ENCODE data around the gene HELZ. TPM values are rescaled to one million over a fixed set of nuclear protein-coding genes. Genes with fewer than 3 reads are reported as not detected.
"Not testable (repeated sequence)": the region's sequence is repeated elsewhere in the genome, so short reads cannot be mapped to it uniquely, and the experiment has no call there.

HELZ gene
- total RNA-seq, 2 donors from 2014 or later, result 106 to 110 TPM

DNA sequence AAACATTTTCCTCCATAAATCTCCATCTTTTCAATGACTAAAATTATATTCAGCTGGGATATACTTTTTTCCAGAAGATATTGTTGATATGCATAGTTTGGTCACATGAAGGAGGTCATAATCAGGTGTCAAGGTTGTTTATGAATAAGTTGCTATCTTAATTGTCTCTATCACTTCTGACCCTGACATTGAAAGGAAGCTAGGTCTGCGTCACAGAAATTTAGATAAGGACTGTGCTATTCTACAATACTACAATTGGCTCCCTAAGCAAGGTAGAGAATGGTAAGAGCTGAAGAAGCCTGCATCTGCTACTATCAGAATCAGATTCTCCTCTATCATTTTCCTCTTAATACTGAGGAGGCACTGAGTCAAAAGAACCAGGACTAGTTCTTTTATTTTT lies 133.2 kb downstream of the HELZ start:
- DNase-seq (ENCODE audit: low spot score) (no peak), ATAC-seq (no peak)
- peaks cover 24 to 26% of the 10 kb centered on the region in 2 donors for H3K4me1 Mint-ChIP-seq (ENCODE audit: low read depth in 2 of 2)
- no peak overlapping the region for H3K4me3 Mint-ChIP-seq
- H3K36me3 Mint-ChIP-seq, result peaks cover 59% of the 10 kb centered on the region
- H3K9me3 Mint-ChIP-seq, result peaks cover 6% of the 10 kb centered on the region
- H3K27ac Mint-ChIP-seq, result no peak overlapping the region
- no peaks in the 10 kb centered on the region for H3K27me3 Mint-ChIP-seq

DNA sequence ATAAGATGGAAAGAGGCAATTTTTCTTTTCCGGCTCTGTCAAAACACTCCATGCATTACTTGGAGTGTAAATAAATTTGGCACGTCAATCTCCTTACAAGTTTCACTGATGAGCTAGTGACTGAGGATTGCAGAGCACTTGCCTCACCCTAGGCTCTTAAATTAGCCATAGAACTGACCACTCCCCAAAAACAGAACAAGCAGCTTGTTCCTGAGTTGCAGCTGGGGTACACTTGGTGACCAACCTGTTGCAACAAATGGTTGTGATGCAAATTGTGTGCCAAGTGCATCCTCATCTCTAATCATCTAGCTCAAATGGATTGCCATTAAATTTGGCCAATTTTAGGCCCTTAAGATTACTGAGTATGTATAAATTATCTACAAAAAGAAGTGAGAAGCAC lies 133.7 kb downstream of the HELZ start:
- Mint-ChIP-seq H3K27ac (no peak overlapping the region), H3K36me3 (peaks cover 55% of the 10 kb centered on the region), H3K4me1 (ENCODE audit: low read depth in 2 of 2) (peaks cover 22 to 23% of the 10 kb centered on the region in 2 donors), H3K4me3 (no peak overlapping the region), H3K27me3 (no peaks in the 10 kb centered on the region), H3K9me3 (peaks cover 4% of the 10 kb centered on the region)
- no peak for DNase-seq (ENCODE audit: low spot score)
- no peak for ATAC-seq

DNA sequence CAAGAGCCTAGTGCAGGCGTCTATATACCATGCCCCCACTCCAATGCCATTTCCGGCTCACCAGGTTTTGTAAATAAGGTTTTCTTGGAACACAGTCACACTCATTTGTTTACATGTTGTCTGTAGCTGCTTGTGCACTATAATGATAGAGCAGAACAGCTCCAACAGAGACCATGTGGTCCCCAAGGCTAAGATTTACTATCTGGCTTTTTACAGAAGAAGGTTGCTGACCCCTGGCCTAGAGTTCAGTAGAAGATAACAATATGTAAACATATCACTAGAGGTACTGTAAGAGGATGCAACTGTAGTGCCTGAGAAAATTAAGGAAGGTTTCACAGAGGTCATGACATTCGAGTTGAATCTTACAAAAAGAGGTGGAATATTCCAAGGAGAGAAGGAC lies 134.4 kb downstream of the HELZ start:
- no peak for ATAC-seq
- peaks cover 48% of the 10 kb centered on the region for H3K36me3 Mint-ChIP-seq
- no peak overlapping the region for H3K4me3 Mint-ChIP-seq
- no peak overlapping the region for H3K27ac Mint-ChIP-seq
- H3K4me1 Mint-ChIP-seq (ENCODE audit: low read depth in 2 of 2), result peaks cover 16 to 18% of the 10 kb centered on the region in 2 donors
- H3K27me3 Mint-ChIP-seq, result no peaks in the 10 kb centered on the region
- DNase-seq (ENCODE audit: low spot score), result no peak
- peaks cover 3% of the 10 kb centered on the region for H3K9me3 Mint-ChIP-seq

DNA sequence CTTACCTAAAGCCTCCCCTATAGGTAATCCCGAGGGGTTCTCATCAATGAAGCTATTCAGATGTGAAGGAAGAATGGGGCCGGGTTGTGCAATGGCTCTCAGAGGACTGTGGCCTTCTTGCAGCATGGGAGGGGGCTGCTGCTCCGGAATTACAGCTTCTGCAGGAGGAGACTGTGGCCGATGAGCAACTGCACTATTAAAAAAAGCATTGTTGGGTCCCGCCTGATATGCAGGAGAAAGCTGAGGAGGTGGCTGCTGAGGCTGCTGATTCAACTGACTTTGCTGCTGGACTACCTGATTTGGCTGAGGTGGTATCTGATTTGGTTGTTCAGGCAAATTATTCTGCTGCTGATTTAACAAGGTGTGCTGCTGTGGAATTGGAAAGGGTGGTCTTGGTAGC lies 135.9 kb downstream of the HELZ start:
- DNase-seq (ENCODE audit: low spot score) (no peak), ATAC-seq (no peak)
- Mint-ChIP-seq H3K36me3 (peaks cover 38% of the 10 kb centered on the region), H3K4me1 (ENCODE audit: low read depth in 2 of 2) (peaks cover 16 to 24% of the 10 kb centered on the region in 2 donors), H3K4me3 (no peak overlapping the region), H3K27me3 (no peaks in the 10 kb centered on the region), H3K27ac (no peak overlapping the region), H3K9me3 (no peaks in the 10 kb centered on the region)

DNA sequence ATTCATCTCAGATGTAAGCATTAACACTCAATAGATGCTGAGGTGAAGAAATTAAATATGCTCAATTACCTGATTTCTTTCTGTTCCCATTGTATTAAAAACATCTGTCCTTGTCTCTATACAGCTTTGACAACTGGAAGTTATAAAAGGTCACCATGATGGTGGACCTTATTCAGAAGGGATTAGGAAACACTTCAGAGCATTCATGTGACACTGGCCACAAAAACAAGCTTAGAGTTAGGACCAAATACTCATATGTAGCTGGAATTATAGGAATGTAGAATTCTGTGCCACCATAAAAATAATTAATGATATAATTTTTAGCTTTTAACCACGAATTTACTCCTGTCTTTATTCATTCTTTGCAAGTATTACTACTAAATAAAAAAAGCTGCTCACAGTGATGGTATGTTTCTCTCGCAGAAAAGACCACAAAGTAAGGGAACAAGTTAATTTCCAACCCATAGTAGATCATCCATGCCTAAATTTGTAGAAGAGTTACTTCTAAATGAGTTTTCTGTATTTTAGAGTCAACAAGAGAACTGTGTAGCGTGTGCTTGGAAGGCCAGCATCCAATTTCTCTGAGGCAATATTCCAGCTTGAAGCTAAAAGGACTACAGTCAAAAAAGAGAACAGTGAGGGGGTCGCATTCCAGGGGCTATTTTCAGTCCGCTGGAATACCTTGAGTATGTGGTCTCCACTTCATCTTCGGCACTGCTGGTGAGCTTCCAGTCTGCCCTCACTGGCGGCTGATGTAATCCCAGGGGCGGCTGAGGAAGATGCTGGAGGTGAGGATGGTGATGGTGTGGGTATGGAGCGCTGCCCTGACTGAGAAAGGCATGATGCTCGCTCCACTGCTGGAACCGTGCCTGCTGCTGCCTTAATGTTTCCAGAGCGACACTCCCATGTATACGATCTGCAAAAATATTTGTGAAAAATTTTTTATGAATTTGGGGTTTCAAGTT lies 136.9 kb downstream of the HELZ start:
- no peak for ATAC-seq
- H3K27me3 Mint-ChIP-seq, result no peaks in the 10 kb centered on the region

DNA sequence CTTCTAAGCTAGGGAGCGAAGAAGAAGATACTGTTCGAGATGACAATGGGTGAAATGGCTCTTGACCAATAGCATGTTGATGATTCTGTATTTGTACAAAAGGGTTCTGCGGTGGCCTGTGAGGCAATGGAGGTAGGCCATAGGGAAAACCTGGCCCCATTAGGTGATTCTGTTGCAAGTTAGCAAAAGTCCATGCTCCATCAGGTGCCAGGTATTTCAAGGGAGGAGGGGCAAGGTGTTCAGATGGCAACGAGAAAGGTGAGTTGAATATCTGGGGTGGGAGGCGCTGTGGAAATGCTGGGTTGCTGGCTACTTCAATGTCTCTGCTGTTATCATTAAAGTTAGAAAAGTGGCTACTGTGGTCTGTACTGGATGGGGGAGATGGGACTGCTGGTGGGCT lies 137.8 kb downstream of the HELZ start:
- no peak overlapping the region for H3K4me3 Mint-ChIP-seq

More for the DNA sequence above, 136.9 kb downstream of the HELZ start:
- Mint-ChIP-seq H3K4me3 (no peak overlapping the region), H3K36me3 (peaks cover 36% of the 10 kb centered on the region), H3K27ac (no peak overlapping the region), H3K4me1 (ENCODE audit: low read depth in 2 of 2) (peaks cover 24 to 25% of the 10 kb centered on the region in 2 donors), H3K9me3 (no peaks in the 10 kb centered on the region)
- DNase-seq (ENCODE audit: low spot score), result no peak

DNA sequence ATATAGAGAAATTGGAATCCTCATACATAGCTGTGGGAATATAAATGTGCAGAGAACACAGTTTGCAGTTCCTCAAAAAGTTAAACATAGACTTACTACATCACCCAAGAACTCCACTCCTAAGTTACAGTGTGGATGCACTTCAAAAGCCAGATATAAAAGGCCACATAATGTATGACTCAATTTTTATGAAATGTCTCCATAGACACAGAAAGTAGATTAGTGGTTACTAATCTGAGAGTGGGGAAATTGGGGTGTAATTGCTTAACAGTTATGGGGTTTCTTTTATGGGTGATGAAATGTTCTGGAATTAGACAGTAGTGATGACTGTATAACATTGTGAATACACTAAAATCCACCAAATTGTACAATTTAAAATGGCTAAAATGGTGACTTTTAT lies 139.8 kb downstream of the HELZ start:
- H3K36me3 Mint-ChIP-seq, result peaks cover 26% of the 10 kb centered on the region
- H3K27me3 Mint-ChIP-seq, result no peaks in the 10 kb centered on the region
- ATAC-seq, result peak; percentile 58 to 60
- no peak overlapping the region for H3K4me3 Mint-ChIP-seq
- H3K27ac Mint-ChIP-seq, result peak overlapping the region in 1 of 2 donors; percentile 39
- H3K4me1 Mint-ChIP-seq (ENCODE audit: low read depth in 2 of 2), result peaks cover 40% of the 10 kb centered on the region in 2 donors
- no peaks in the 10 kb centered on the region for H3K9me3 Mint-ChIP-seq
- no peak for DNase-seq (ENCODE audit: low spot score)

More for the DNA sequence above, 137.8 kb downstream of the HELZ start:
- no peak for DNase-seq (ENCODE audit: low spot score)
- Mint-ChIP-seq H3K36me3 (peaks cover 29% of the 10 kb centered on the region), H3K27me3 (no peaks in the 10 kb centered on the region), H3K27ac (no peak overlapping the region), H3K4me1 (ENCODE audit: low read depth in 2 of 2) (peaks cover 24 to 25% of the 10 kb centered on the region in 2 donors), H3K9me3 (no peaks in the 10 kb centered on the region)
- ATAC-seq, result no peak

DNA sequence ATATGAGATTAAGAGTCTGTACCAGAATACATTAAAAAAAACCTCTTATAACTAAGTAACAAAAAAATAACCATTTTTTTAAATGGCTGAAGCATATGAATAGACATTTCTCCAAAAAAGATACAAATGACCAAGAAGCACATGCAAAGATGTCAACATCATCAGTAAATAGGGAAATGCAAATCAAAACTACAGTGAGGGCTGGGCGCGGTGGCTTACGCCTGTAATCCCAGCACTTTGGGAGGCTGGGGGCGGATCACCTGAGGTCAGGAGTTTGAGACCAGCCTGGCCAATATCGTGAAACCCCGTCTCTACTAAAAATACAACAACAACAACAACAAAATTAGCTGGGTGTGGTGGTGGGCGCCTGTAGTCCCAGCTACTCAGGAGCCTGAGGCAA lies 140.4 kb downstream of the HELZ start:
- peak overlapping the region in 1 of 2 donors; percentile 39 for H3K27ac Mint-ChIP-seq
- not testable (repeated sequence) for H3K9me3 Mint-ChIP-seq; ATAC-seq; H3K27me3 Mint-ChIP-seq; H3K4me3 Mint-ChIP-seq; DNase-seq (ENCODE audit: low spot score)
- H3K36me3 Mint-ChIP-seq, result peaks cover 26% of the 10 kb centered on the region
- peaks cover 40 to 42% of the 10 kb centered on the region in 2 donors for H3K4me1 Mint-ChIP-seq (ENCODE audit: low read depth in 2 of 2)

DNA sequence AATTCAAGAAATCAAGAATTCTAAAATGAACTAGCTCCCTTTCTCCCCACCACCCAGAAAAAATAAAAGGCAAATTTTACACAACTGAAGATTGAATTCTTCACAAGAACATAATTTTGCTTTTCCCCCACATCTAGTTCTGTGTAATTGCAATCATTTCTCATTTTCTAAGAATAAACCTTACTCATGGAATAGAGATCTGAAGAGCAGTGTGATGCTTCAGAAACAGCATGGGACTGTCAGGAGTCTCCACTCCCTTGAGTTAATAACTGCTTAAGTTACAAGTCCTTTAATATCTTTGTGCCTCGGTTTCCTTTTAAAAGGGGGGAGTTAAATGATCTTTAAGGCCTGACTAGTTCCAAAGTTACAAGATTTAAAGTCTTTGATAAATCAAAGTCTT lies 147.0 kb downstream of the HELZ start:
- Mint-ChIP-seq H3K4me1 (ENCODE audit: low read depth in 2 of 2) (peaks cover 53 to 57% of the 10 kb centered on the region in 2 donors), H3K27ac (no peak overlapping the region), H3K27me3 (no peaks in the 10 kb centered on the region), H3K36me3 (peaks cover 14% of the 10 kb centered on the region), H3K9me3 (no peaks in the 10 kb centered on the region), H3K4me3 (no peak overlapping the region)
- DNase-seq (ENCODE audit: low spot score) (no peak), ATAC-seq (no peak)

DNA sequence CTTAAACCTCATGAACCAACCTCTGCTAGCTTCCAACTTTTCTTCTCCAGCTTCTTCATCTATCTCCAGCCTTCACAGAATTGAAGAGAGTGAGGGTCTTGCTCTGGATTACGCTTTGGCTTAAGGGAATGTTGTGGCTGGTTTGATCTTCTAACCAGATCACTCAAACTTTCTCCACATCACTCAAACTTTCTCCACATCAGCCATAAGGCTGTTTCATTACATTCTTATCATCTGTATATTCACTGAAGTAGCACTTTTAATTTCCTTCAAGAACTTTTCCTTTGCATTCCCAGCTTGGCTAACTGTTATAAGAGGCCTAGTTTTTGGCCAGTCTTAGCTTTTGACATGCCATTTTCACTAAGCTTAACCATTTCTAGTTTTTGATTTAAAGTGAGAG lies 148.4 kb downstream of the HELZ start:
- Mint-ChIP-seq H3K27ac (no peak overlapping the region), H3K36me3 (peaks cover 20% of the 10 kb centered on the region), H3K4me3 (no peak overlapping the region), H3K27me3 (no peaks in the 10 kb centered on the region), H3K4me1 (ENCODE audit: low read depth in 2 of 2) (peaks cover 48 to 55% of the 10 kb centered on the region in 2 donors), H3K9me3 (no peaks in the 10 kb centered on the region)
- DNase-seq (ENCODE audit: low spot score) (no peak), ATAC-seq (no peak)

DNA sequence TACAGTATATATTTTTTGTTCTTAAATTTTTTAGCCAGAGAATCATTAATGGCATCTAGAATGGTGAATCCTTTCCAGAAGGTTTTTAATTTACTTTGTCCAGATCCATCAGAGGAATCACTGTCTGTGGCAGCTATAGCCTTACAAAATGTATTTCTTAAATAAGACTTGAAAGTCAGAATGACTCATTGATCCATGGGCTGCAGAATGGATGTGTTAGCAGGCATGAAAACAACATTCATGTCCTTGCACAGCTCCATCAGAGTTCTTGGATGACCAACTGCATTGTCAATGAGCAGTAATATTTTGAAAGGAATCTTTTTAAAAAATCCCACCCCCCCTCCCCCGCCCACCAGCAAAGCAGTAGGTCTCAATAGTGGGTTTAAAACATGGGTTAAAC lies 149.2 kb downstream of the HELZ start:
- H3K27me3 Mint-ChIP-seq, result no peaks in the 10 kb centered on the region
- H3K4me1 Mint-ChIP-seq (ENCODE audit: low read depth in 2 of 2), result peaks cover 42 to 50% of the 10 kb centered on the region in 2 donors
- H3K9me3 Mint-ChIP-seq, result no peaks in the 10 kb centered on the region
- ATAC-seq, result no peak
- H3K4me3 Mint-ChIP-seq, result no peak overlapping the region
- H3K27ac Mint-ChIP-seq, result peak overlapping the region in 1 of 2 donors; percentile 64
- peaks cover 20% of the 10 kb centered on the region for H3K36me3 Mint-ChIP-seq
- DNase-seq (ENCODE audit: low spot score), result no peak

DNA sequence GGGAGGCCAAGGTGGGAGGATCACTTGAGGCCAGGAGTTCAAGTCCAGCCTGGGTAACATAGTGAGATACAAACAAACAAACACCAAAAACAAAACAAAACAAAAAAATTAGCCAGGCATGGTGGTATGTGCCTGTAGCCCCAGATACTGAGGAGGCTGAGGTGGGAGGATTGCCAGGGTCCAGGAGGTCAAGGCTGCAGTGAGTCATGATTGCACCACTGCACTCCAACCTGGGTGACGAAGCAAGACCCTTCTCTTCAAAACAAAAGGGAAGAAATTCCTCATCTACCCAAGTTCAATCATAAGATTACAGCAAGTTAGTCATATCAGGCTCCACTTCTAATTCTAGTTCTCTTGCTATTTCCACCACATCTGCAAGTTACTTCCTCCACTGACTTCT lies 149.7 kb downstream of the HELZ start:
- peaks cover 43 to 50% of the 10 kb centered on the region in 2 donors for H3K4me1 Mint-ChIP-seq (ENCODE audit: low read depth in 2 of 2)
- not testable (repeated sequence) for H3K4me3 Mint-ChIP-seq; H3K27me3 Mint-ChIP-seq; H3K9me3 Mint-ChIP-seq; DNase-seq (ENCODE audit: low spot score)
- H3K27ac Mint-ChIP-seq, result peak overlapping the region in 1 of 2 donors; percentile 64
- H3K36me3 Mint-ChIP-seq, result peaks cover 16% of the 10 kb centered on the region
- peak; percentile 36 to 43 for ATAC-seq

DNA sequence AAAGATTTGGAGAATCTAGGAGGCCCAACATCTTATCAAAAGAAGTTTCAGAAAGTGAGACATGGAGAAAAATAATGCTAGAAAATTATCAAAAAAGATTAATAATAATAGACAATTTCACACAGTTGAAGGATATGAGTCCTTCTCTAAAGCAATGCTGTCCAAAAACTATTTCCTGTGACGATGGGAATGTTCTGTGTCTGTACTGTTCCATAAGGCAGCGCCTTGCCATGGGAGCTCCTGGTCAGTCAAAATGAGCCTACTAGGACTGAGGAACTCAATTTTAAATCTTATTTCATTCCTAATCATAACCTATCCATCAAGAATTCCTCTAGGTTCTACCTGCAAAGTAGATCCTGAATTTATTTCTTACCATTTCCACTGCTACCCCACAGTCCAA lies 151.6 kb downstream of the HELZ start:
- Mint-ChIP-seq H3K4me1 (ENCODE audit: low read depth in 2 of 2) (peaks cover 46 to 51% of the 10 kb centered on the region in 2 donors), H3K27me3 (no peaks in the 10 kb centered on the region), H3K4me3 (no peak overlapping the region), H3K36me3 (peaks cover 16% of the 10 kb centered on the region), H3K9me3 (no peaks in the 10 kb centered on the region), H3K27ac (peak overlapping the region in 1 of 2 donors; percentile 2)
- no peak for DNase-seq (ENCODE audit: low spot score)
- no peak for ATAC-seq

DNA sequence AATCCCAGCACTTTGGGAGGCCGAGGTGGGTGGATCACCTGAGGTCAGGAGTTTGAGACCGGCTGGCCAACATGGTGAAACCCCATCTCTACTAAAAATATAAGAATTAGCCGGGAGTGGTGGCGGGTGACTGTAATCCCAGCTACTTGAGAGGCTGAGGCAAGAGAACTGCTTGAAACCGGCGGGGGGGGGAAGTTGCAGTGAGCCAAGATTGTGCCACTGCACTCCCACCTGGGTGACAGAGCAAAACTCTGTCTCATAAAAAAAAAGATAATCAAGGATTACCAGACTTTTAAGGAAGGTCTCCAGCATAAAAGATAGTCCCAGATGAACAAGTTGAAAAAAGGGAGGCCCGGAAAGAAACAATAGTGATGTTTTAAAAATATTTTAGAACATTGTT lies 152.3 kb downstream of the HELZ start:
- Mint-ChIP-seq H3K4me1 (ENCODE audit: low read depth in 2 of 2) (peaks cover 43 to 55% of the 10 kb centered on the region in 2 donors), H3K36me3 (peaks cover 16% of the 10 kb centered on the region), H3K27ac (peak overlapping the region in 1 of 2 donors; percentile 28)
- not testable (repeated sequence) for ATAC-seq; H3K27me3 Mint-ChIP-seq; H3K4me3 Mint-ChIP-seq; DNase-seq (ENCODE audit: low spot score); H3K9me3 Mint-ChIP-seq
